Peyer's patch (tissue), 4 donors: ENCODE data around the gene FOXL3. TPM values are rescaled to one million over a fixed set of nuclear protein-coding genes. Genes with fewer than 3 reads are reported as not detected.
A peak's percentile ranks its signal among the peaks of the same experiment; 100 is the strongest.

Experiments
- DNase-seq, 3 donors: peaks; one replicate each; pipeline ENCODE4 v3.0.0-alpha.2; 2017 to 2019
- H3K27ac ChIP-seq, 4 donors: fragments of 200-600 bp; sonication (generic); one replicate each; pipeline ENCODE4 v1.5.1; 2016 to 2019
- H3K27me3 ChIP-seq, 2 donors: fragments of 200-600 bp; sonication (generic); one replicate each; pipeline ENCODE4 v1.5.1; 2019
- H3K36me3 ChIP-seq, 3 donors: fragments of 200-600 bp; sonication (generic); one replicate each; pipeline ENCODE4 v1.5.1; 2016 to 2019
- H3K4me1 ChIP-seq, 4 donors: fragments of 200-600 bp; sonication (generic); one replicate each; pipeline ENCODE4 v1.5.1; 2016 to 2019
- H3K4me3 ChIP-seq, 4 donors: fragments of 200-600 bp; sonication (generic); 1 replicate in 3 of 4; 2 replicates in 1 of 4; pipeline ENCODE4 v1.5.1; 2016 to 2019; ENCODE audit warnings: mild to moderate bottlenecking in 1 of 4
- H3K9me3 ChIP-seq, 4 donors: fragments of 200-600 bp; sonication (generic); one replicate each; pipeline ENCODE4 v1.5.1; 2016 to 2019; ENCODE audit warnings: mild to moderate bottlenecking in 1 of 4
- POLR2A ChIP-seq, 2 donors: fragments of 450-650 bp; IDR thresholded peaks; one replicate each; pipeline ENCODE4 v1.5.1; 2017; ENCODE audit warnings: antibody characterized with exemption in 2 of 2, mild to moderate bottlenecking in 2 of 2, moderate library complexity in 2 of 2
- total RNA-seq, 4 donors: library from RNA; depleted of rRNA; stranded (reverse); fragments of >200 nt; gene quantifications; one replicate each; pipeline ENCODE4 v1.1.0, GENCODE V29; 2016
- TF ChIP-seq, protein P1 (sequence below), 6 experiments: fragments of 450-650 bp in 4 of 6; fragments of 200-600 bp in 2 of 6; sonication (generic) in 1 of 6; IDR thresholded peaks; one replicate each; pipeline ENCODE4 v1.5.1; 2017 to 2019; ENCODE audit warnings: antibody characterized with exemption in 6 of 6, mild to moderate bottlenecking in 3 of 6, moderate library complexity in 1 of 6

Gene FOXL3
- total RNA-seq, 4 donors from 2014 or later, result not detected

DNA sequence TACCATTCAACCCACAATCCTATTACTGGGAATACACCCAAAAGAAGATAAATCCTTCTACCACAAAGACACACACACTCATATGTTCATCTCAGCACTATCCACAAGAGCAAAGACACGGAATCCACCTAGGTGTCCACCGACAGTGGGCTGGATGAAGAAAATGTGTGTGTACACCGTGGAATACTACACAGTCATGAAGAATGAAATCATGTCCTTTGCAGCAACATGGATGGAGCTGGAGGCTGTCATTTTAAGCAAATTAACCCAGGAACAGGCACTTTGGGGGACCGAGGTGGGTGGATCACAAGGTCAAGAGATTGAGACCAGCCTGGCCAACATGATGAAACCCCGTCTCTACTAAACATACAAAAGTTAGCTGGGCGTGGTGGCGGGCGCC lies 8.3 kb upstream of the FOXL3 start:
- DNase-seq, result no peak

DNA sequence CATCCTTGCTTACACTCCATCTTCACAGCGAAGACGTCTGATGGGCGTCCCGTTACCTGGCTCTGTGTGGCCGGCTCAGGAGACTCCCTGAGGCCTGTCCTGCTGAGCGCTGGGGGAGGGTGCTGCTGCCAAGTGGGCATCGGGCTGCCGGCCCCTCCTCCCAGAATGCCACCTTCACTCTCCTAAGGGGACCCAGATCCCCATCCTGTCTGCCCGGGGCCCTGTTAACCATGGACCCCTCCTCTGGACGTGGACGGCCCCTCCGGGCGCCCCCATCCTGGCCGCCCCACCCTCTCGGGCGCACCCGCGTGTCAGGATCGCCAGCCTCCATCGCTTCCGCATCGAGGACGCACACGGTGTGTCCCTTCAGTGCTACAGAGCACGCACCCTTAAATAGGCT lies 7.3 kb upstream of the FOXL3 start:
- no peaks in the 10 kb centered on the region for H3K36me3 ChIP-seq
- H3K27ac ChIP-seq, result no peak overlapping the region
- no peaks in the 10 kb centered on the region for H3K27me3 ChIP-seq
- TF ChIP-seq, protein P1, sequence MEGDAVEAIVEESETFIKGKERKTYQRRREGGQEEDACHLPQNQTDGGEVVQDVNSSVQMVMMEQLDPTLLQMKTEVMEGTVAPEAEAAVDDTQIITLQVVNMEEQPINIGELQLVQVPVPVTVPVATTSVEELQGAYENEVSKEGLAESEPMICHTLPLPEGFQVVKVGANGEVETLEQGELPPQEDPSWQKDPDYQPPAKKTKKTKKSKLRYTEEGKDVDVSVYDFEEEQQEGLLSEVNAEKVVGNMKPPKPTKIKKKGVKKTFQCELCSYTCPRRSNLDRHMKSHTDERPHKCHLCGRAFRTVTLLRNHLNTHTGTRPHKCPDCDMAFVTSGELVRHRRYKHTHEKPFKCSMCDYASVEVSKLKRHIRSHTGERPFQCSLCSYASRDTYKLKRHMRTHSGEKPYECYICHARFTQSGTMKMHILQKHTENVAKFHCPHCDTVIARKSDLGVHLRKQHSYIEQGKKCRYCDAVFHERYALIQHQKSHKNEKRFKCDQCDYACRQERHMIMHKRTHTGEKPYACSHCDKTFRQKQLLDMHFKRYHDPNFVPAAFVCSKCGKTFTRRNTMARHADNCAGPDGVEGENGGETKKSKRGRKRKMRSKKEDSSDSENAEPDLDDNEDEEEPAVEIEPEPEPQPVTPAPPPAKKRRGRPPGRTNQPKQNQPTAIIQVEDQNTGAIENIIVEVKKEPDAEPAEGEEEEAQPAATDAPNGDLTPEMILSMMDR (IDR thresholded peaks at IDR 0.05), result no peak
- TF ChIP-seq POLR2A (IDR thresholded peaks at IDR 0.05), result no peak
- H3K4me1 ChIP-seq, result peaks cover 0 to 14% (median 3%) of the 10 kb centered on the region in 4 donors
- peak in 1 of 3 donors; percentile 20 for DNase-seq
- no peak overlapping the region for H3K4me3 ChIP-seq
- no peaks in the 10 kb centered on the region for H3K9me3 ChIP-seq

More for the DNA sequence above, 8.3 kb upstream of the FOXL3 start:
- Histone ChIP-seq H3K4me1 (peaks cover 0 to 14% (median 3%) of the 10 kb centered on the region in 4 donors), H3K36me3 (no peaks in the 10 kb centered on the region), H3K27me3 (no peaks in the 10 kb centered on the region), H3K27ac (no peak overlapping the region), H3K4me3 (no peak overlapping the region), H3K9me3 (no peaks in the 10 kb centered on the region)
- TF ChIP-seq POLR2A (IDR thresholded peaks at IDR 0.05), result no peak
- TF ChIP-seq, protein P1 (IDR thresholded peaks at IDR 0.05), result no peak

DNA sequence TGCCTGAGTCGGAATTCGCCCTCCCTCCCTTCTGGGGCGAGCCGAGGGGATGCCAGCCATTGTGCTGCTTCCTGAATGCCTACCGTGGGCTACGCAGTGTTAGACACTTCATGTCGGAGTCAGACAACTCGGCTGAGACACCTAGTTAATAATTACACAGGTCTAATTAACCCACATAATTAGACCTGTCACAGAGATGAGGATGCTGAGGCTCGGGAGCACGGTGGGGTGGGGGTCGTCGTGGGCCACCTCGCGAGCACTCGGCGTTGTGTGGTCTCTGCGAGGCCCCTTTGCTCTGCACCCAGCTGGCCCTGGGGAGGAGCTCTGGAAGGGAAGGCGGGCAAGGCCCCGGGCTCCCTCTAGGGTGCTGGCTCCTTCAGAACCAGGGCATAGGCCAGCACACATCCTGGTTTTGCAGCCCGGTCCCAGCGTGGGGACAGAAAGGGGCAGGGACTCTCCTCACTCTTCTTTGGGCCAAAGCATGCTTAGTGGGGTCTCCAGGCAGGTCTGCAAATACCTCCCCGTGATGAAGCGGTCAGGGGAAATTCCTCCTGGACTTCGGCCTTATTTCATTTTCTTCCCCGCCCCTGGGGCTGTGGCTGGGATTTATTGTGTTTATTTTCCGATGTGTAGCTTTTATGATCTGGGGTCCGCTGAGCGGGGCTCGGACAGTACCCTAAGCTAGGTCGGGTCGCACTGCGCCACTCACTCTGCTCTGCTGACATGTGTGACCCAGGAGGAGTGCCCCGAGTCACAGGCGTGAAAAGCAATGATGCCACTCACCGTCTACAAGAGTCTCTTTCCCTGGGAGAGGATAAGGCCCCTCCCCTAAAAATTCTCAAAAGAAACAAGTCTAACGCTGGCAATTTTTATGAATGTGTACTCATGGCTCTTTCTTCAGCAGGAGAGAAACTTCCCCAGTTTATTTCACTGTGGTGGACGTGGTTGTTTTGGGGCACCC lies 4.9 kb upstream of the FOXL3 start:
- Histone ChIP-seq H3K27me3 (peaks cover 0 to 14% of the 10 kb centered on the region in 2 donors), H3K36me3 (no peaks in the 10 kb centered on the region), H3K9me3 (no peaks in the 10 kb centered on the region), H3K4me3 (peak overlapping the region in 2 of 4 donors; percentile 14 to 24), H3K27ac (peak overlapping the region in 2 of 4 donors; percentile 2 to 85), H3K4me1 (peaks cover 0 to 23% (median 3%) of the 10 kb centered on the region in 4 donors)
- DNase-seq, result peak in 2 of 3 donors; percentile 70 to 73
- TF ChIP-seq, protein P1 (IDR thresholded peaks at IDR 0.05), result peak in 1 of 6 experiments; percentile 1
- TF ChIP-seq POLR2A (IDR thresholded peaks at IDR 0.05), result peak in 1 of 2 donors; percentile 46

DNA sequence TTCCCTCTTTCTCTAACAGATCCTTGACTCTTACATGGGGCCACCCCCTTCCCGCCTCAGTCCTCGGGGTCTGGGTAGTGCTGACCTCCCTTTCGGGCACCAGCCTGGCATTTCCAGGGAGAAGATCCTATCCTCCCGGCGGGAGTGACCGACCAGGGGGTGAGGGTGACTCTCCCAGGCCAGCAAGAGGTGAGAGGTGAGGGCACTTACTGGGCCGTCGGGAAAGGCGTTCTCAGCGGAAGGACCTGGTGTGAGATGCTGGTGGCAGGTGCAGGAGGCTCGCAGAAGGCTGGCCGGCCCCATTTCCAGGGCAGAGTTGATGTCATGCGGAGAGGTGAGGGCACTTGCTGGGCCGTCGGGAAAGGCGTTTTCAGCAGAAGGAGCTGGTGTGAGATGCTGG lies 4.2 kb upstream of the FOXL3 start:
- Histone ChIP-seq H3K27ac (peak overlapping the region in 1 of 4 donors; percentile 85), H3K4me1 (peaks cover 0 to 30% (median 3%) of the 10 kb centered on the region in 4 donors), H3K27me3 (peaks cover 0 to 21% of the 10 kb centered on the region in 2 donors), H3K4me3 (no peak overlapping the region), H3K36me3 (no peaks in the 10 kb centered on the region), H3K9me3 (no peaks in the 10 kb centered on the region)
- TF ChIP-seq, protein P1 (IDR thresholded peaks at IDR 0.05), result no peak
- TF ChIP-seq POLR2A (IDR thresholded peaks at IDR 0.05), result no peak
- DNase-seq, result peak in 1 of 3 donors; percentile 52

DNA sequence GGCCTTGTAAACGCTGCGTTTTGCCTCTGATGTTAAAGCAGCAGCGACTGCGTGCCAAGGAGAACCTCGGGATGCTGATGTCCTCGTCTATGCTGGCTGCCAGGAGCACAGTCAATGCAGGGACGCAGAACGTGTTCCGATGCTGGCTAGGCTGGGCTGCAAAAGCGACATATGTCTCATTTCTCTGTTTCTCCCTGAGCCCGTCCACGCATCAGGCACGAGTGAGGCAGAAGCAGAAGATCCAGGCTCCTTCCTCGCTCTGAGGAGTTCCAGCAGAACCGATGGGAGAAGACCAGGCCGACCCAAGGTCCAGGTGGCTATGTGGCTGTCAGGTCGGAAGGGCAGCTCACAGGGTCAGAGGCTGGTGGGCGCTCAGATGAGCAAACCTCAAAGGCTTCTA lies 3.7 kb upstream of the FOXL3 start:
- peak in 1 of 3 donors; percentile 34 for DNase-seq
- Histone ChIP-seq H3K9me3 (no peaks in the 10 kb centered on the region), H3K4me3 (no peak overlapping the region), H3K36me3 (no peaks in the 10 kb centered on the region), H3K4me1 (peaks cover 0 to 32% (median 3%) of the 10 kb centered on the region in 4 donors), H3K27me3 (peaks cover 0 to 23% of the 10 kb centered on the region in 2 donors), H3K27ac (peak overlapping the region in 1 of 4 donors; percentile 85)
- no peak for TF ChIP-seq POLR2A (IDR thresholded peaks at IDR 0.05)
- TF ChIP-seq, protein P1 (IDR thresholded peaks at IDR 0.05), result no peak
